ENCODE data around the gene CXorf38. TPM values are rescaled to one million over a fixed set of nuclear protein-coding genes. Genes with fewer than 3 reads are reported as not detected.

The CXorf38 gene
- total RNA-seq, 4 donors from 2014 or later = 5.4 to 10.8 (median 9.2) TPM

GRCh38 chrX:40623665-40624064, 23.7 kb downstream of the CXorf38 start:
- DNase-seq (ENCODE audit: extremely low spot score) = no peak
- Histone ChIP-seq H3K4me3 (no peak overlapping the region), H3K27me3 (no peaks in the 10 kb centered on the region), H3K27ac (replicated peaks in 1 of 4) (no peak overlapping the region), H3K9me3 (peaks cover 0 to 10% (median 0%) of the 10 kb centered on the region in 4 donors), H3K4me1 (no peaks in the 10 kb centered on the region), H3K36me3 (peaks cover 0 to 17% (median 14%) of the 10 kb centered on the region in 4 donors)
- WGBS = 88% methylated on average over 32 of the region's 32 CpGs
- no peak for TF ChIP-seq EP300 (IDR thresholded peaks at IDR 0.05)
- TF ChIP-seq POLR2AphosphoS5 (IDR thresholded peaks at IDR 0.05) = no peak
- no peak for TF ChIP-seq POLR2A (IDR thresholded peaks at IDR 0.05; ENCODE audit: low read depth)
- TF ChIP-seq CTCF (IDR thresholded peaks at IDR 0.05) = no peak
- intact Hi-C loops (cut with DNase I) = no loop called here

GRCh38 chrX:40623139-40623536, 24.2 kb downstream of the CXorf38 start, which contains the start of gene MPC1L:
MPC1L (plus strand) TSS chrX:40623428; CDS start chrX:40623566, 138 bp downstream.
- Histone ChIP-seq H3K4me1 (no peaks in the 10 kb centered on the region), H3K9me3 (peaks cover 0 to 10% (median 0%) of the 10 kb centered on the region in 4 donors), H3K27me3 (no peaks in the 10 kb centered on the region), H3K4me3 (no peak within 1 kb of the TSS), H3K36me3 (peaks cover 0 to 11% (median 10%) of the 10 kb centered on the region in 4 donors), H3K27ac (replicated peaks in 1 of 4) (no peak within 1 kb of the TSS)
- DNase-seq (ENCODE audit: extremely low spot score) = no peak
- WGBS = 87% methylated on average over 37 of the region's 38 CpGs
- intact Hi-C loops (cut with DNase I) = no loop called here
- no peak for TF ChIP-seq EP300 (IDR thresholded peaks at IDR 0.05)
- no peak for TF ChIP-seq POLR2AphosphoS5 (IDR thresholded peaks at IDR 0.05)
- no peak for TF ChIP-seq POLR2A (IDR thresholded peaks at IDR 0.05; ENCODE audit: low read depth)
- TF ChIP-seq CTCF (IDR thresholded peaks at IDR 0.05) = no peak

GRCh38 chrX:40622479-40623138, 24.8 kb downstream of the CXorf38 start:
- H3K36me3 ChIP-seq = peaks cover 0 to 7% (median 6%) of the 10 kb centered on the region in 4 donors
- intact Hi-C loops (cut with DNase I) = no loop called here
- H3K4me1 ChIP-seq = no peaks in the 10 kb centered on the region
- 60% methylated on average over 1 of the region's 18 CpGs for WGBS
- H3K9me3 ChIP-seq = peaks cover 0 to 10% (median 0%) of the 10 kb centered on the region in 4 donors
- no peaks in the 10 kb centered on the region for H3K27me3 ChIP-seq
- H3K27ac ChIP-seq (replicated peaks in 1 of 4) = no peak overlapping the region
- H3K4me3 ChIP-seq = no peak overlapping the region
- TF ChIP-seq POLR2A (IDR thresholded peaks at IDR 0.05; ENCODE audit: low read depth) = no peak
- TF ChIP-seq CTCF (IDR thresholded peaks at IDR 0.05) = no peak
- no peak for TF ChIP-seq POLR2AphosphoS5 (IDR thresholded peaks at IDR 0.05)
- TF ChIP-seq EP300 (IDR thresholded peaks at IDR 0.05) = no peak
- DNase-seq (ENCODE audit: extremely low spot score) = no peak

- Histone ChIP-seq H3K4me3 (no peak overlapping the region), H3K27me3 (no peaks in the 10 kb centered on the region), H3K27ac (replicated peaks in 1 of 4) (no peak overlapping the region), H3K9me3 (no peaks in the 10 kb centered on the region), H3K4me1 (no peaks in the 10 kb centered on the region), H3K36me3 (no peaks in the 10 kb centered on the region)
- WGBS = 91% methylated on average over 7 of the region's 7 CpGs
- TF ChIP-seq POLR2AphosphoS5 (IDR thresholded peaks at IDR 0.05) = no peak
- TF ChIP-seq CTCF (IDR thresholded peaks at IDR 0.05) = no peak
- TF ChIP-seq POLR2A (IDR thresholded peaks at IDR 0.05; ENCODE audit: low read depth) = no peak
- TF ChIP-seq EP300 (IDR thresholded peaks at IDR 0.05) = no peak
- no peak for DNase-seq (ENCODE audit: extremely low spot score)
- intact Hi-C loops (cut with DNase I) = no loop called here
Measured at GRCh38 chrX:40617566-40617965, 29.8 kb downstream of the CXorf38 start.

Data from esophagus muscularis mucosa (tissue), 4 donors.